ENCODE measurements around the gene TTC21B.

TTC21B gene

DNA sequence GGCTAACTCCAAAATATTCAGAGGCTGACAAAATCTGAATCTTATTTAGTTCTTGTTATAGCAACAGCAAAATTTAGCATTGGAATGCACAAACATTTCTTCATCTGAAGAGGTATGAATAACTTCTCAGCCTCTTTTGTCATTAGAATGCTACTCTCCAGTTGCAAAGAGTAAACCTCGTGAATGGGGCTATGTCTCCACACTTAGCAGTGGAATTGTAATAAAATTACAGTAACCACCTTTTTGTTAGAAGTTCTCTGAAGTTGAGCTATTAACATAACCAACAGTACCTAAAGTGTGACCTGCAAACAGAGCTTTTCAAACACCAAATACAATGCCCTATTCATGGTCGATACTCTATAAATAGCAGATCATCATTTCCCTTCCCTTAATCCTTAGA lies 109.4 kb downstream of the TTC21B start:
- H3K36me3 ChIP-seq (replicated peaks; ENCODE audit: insufficient read depth, low read length) = no peaks in the 10 kb centered on the region
- no peaks in the 10 kb centered on the region for H3K4me1 ChIP-seq (ENCODE audit: low read length)
- DNase-seq = no peak
- H4K20me1 ChIP-seq (ENCODE audit: insufficient read depth, low read length) = no peaks in the 10 kb centered on the region
- H3K9me3 ChIP-seq (replicated peaks; ENCODE audit: insufficient read depth, low read length) = no peaks in the 10 kb centered on the region
- no peak overlapping the region for H3K27ac ChIP-seq (ENCODE audit: low read length)
- no peak overlapping the region for H3K4me2 ChIP-seq (ENCODE audit: low read depth, low read length)
- H3K9me2 ChIP-seq (replicated peaks; ENCODE audit: insufficient read depth, low read length) = no peaks in the 10 kb centered on the region
- no peaks in the 10 kb centered on the region for H3K27me3 ChIP-seq (replicated peaks; ENCODE audit: insufficient read depth, low read length)
- TF ChIP-seq, protein P1, sequence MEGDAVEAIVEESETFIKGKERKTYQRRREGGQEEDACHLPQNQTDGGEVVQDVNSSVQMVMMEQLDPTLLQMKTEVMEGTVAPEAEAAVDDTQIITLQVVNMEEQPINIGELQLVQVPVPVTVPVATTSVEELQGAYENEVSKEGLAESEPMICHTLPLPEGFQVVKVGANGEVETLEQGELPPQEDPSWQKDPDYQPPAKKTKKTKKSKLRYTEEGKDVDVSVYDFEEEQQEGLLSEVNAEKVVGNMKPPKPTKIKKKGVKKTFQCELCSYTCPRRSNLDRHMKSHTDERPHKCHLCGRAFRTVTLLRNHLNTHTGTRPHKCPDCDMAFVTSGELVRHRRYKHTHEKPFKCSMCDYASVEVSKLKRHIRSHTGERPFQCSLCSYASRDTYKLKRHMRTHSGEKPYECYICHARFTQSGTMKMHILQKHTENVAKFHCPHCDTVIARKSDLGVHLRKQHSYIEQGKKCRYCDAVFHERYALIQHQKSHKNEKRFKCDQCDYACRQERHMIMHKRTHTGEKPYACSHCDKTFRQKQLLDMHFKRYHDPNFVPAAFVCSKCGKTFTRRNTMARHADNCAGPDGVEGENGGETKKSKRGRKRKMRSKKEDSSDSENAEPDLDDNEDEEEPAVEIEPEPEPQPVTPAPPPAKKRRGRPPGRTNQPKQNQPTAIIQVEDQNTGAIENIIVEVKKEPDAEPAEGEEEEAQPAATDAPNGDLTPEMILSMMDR (IDR thresholded peaks at IDR 0.05; ENCODE audit: low read length) = no peak
- TF ChIP-seq EZH2phosphoT487 (IDR thresholded peaks at IDR 0.05; ENCODE audit: low read length) (no peak), EZH2 (optimal IDR thresholded peaks at IDR 0.05; ENCODE audit: low read depth, low read length) (no peak)
- H2AFZ ChIP-seq (ENCODE audit: low read length) = no peak overlapping the region
- H3F3A ChIP-seq (ENCODE audit: insufficient read depth, low read length) = no peaks in the 10 kb centered on the region
- no peak overlapping the region for H3K9ac ChIP-seq (ENCODE audit: low read length)
- no peaks in the 10 kb centered on the region for H3K79me2 ChIP-seq (ENCODE audit: low read length)
- no peak overlapping the region for H3K4me3 ChIP-seq (ENCODE audit: low read length)

DNA sequence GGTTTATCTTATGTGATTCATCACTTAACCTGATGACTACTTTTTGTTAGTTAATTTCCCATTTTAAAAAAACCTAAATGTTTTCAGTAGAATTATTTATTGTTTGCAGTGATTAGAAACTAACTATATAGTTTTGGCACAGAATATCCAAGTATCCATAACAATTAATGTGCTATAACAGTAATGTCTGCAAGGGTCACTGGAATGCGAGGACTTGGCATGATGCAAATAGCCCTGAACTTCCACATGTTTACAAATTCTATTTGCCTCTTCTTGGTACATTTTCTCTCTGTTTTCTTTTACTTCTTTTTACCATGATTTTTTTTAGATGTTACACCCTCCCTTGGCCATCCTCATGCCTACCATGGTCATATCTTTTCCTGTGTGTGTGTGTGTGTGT lies 110.2 kb downstream of the TTC21B start:
- Histone ChIP-seq H3K79me2 (ENCODE audit: low read length) (no peaks in the 10 kb centered on the region), H2AFZ (ENCODE audit: low read length) (no peak overlapping the region), H3K9me3 (replicated peaks; ENCODE audit: insufficient read depth, low read length) (no peaks in the 10 kb centered on the region), H3K4me3 (ENCODE audit: low read length) (no peak overlapping the region), H3K27me3 (replicated peaks; ENCODE audit: insufficient read depth, low read length) (no peaks in the 10 kb centered on the region), H3K4me1 (ENCODE audit: low read length) (no peaks in the 10 kb centered on the region), H3K4me2 (ENCODE audit: low read depth, low read length) (no peak overlapping the region), H3K36me3 (replicated peaks; ENCODE audit: insufficient read depth, low read length) (no peaks in the 10 kb centered on the region), H3F3A (ENCODE audit: insufficient read depth, low read length) (no peaks in the 10 kb centered on the region), H3K27ac (ENCODE audit: low read length) (no peak overlapping the region), H3K9me2 (replicated peaks; ENCODE audit: insufficient read depth, low read length) (no peaks in the 10 kb centered on the region), H4K20me1 (ENCODE audit: insufficient read depth, low read length) (no peaks in the 10 kb centered on the region), H3K9ac (ENCODE audit: low read length) (no peak overlapping the region)
- no peak for TF ChIP-seq EZH2 (optimal IDR thresholded peaks at IDR 0.05; ENCODE audit: low read depth, low read length)
- TF ChIP-seq, protein P1 (IDR thresholded peaks at IDR 0.05; ENCODE audit: low read length) = no peak
- no peak for TF ChIP-seq EZH2phosphoT487 (IDR thresholded peaks at IDR 0.05; ENCODE audit: low read length)
- DNase-seq = no peak

DNA sequence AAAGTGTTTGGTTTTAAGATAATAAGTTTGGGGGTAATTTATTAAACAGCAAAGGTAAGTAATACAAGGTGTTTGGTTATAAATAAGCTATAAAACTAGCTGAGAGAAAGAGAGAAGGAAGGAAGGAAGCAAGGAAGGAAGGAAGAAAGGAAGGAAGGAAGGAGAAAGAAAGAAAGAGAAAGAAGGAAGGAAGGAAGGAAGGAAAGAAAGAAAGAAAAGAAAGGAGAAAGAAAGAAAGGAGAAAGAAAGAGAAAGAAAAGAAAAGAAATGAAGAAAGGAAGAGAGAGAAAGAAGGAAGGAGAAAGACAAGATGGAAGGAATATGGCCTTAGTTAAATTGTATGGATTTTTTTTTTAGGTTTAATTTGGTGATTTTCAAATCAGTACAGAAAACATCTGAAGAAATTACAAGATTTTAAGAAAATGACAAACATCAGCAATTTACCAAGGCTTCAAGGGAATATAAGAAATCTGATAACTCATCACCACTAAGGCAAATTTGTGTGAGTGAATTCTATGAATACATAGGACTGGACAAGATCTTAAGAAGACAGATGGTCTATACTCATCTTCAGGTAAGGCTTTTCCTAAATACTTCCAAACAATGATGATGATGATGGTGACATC lies 113.1 kb downstream of the TTC21B start:
- H4K20me1 ChIP-seq (ENCODE audit: insufficient read depth, low read length) = no peaks in the 10 kb centered on the region
- TF ChIP-seq EZH2phosphoT487 (IDR thresholded peaks at IDR 0.05; ENCODE audit: low read length) = no peak
- no peak for TF ChIP-seq EZH2 (optimal IDR thresholded peaks at IDR 0.05; ENCODE audit: low read depth, low read length)
- TF ChIP-seq, protein P1 (IDR thresholded peaks at IDR 0.05; ENCODE audit: low read length) = no peak
- no peak overlapping the region for H3K4me2 ChIP-seq (ENCODE audit: low read depth, low read length)
- H3K9me2 ChIP-seq (replicated peaks; ENCODE audit: insufficient read depth, low read length) = no peaks in the 10 kb centered on the region
- no peak overlapping the region for H3K9ac ChIP-seq (ENCODE audit: low read length)
- no peak for DNase-seq
- H3K27me3 ChIP-seq (replicated peaks; ENCODE audit: insufficient read depth, low read length) = no peaks in the 10 kb centered on the region
- H3K4me3 ChIP-seq (ENCODE audit: low read length) = no peak overlapping the region
- no peak overlapping the region for H3K27ac ChIP-seq (ENCODE audit: low read length)
- H3K4me1 ChIP-seq (ENCODE audit: low read length) = no peaks in the 10 kb centered on the region
- H3K79me2 ChIP-seq (ENCODE audit: low read length) = no peaks in the 10 kb centered on the region
- H3K36me3 ChIP-seq (replicated peaks; ENCODE audit: insufficient read depth, low read length) = no peaks in the 10 kb centered on the region
- H2AFZ ChIP-seq (ENCODE audit: low read length) = no peak overlapping the region
- H3F3A ChIP-seq (ENCODE audit: insufficient read depth, low read length) = no peaks in the 10 kb centered on the region
- no peaks in the 10 kb centered on the region for H3K9me3 ChIP-seq (replicated peaks; ENCODE audit: insufficient read depth, low read length)
